Endothelial cell of umbilical vein (primary cell): Measurements from ENCODE around the gene TSBP1. TPM values are rescaled to one million over a fixed set of nuclear protein-coding genes. Genes with fewer than 3 reads are reported as not detected.

ENCODE experiments used
- BruUV-seq: library from RNA; stranded (reverse); fragments of 400-500 nt; replicated peaks from 2 replicates; lab custom pipeline; 2021; lab: Mats Ljungman, UMichigan
- CTCF ChIA-PET: fragments of 300-600, 350-600 bp; sonication (Branson Sonifier 250); formaldehyde crosslinking; loops from one replicate; lab custom pipeline; 2021; ENCODE audit warnings: antibody characterized with exemption, inconsistent platforms; lab: Charles Lee
- POLR2A ChIA-PET: fragments of 300-600, 350-600 bp; sonication (Branson Sonifier 250); formaldehyde crosslinking; loops from one replicate; lab custom pipeline; 2021; ENCODE audit warnings: antibody characterized with exemption, inconsistent platforms; lab: Charles Lee
- DNase-seq: peaks from one replicate; pipeline ENCODE4 v3.0.0-alpha.2; 2011; ENCODE audit warnings: low read depth, low spot score
- FAIRE-seq: peaks from 2 replicates; lab custom pipeline; 2011; peaks lifted over from hg19 to GRCh38; lab: Jason Lieb, UNC
- H2AFZ ChIP-seq: 2 replicates; pipeline ENCODE4 v1.6.0; 2012; ENCODE audit warnings: low read depth, low read length, control low read depth, inconsistent platforms
- H3K27ac ChIP-seq: 2 replicates; pipeline ENCODE4 v1.5.1; 2011; ENCODE audit warnings: low read depth, mild to moderate bottlenecking, control low read depth, low read length, moderate library complexity; ENCODE audit not compliant: insufficient read depth
- H3K27me3 ChIP-seq, 2 experiments: 2 replicates each; pipeline versions ENCODE4 v1.6.0 to v1.6.1; 2011; ENCODE audit warnings: low read length in 2 of 2, mixed read lengths in 1 of 2; ENCODE audit not compliant: control insufficient read depth in 2 of 2, insufficient read depth in 2 of 2
- H3K36me3 ChIP-seq, 2 experiments: 2 replicates in 1 of 2; 3 replicates in 1 of 2; pipeline ENCODE4 v1.5.1; 2011; ENCODE audit warnings: low read length in 2 of 2, mild to moderate bottlenecking in 1 of 2, moderate library complexity in 1 of 2; ENCODE audit not compliant: control insufficient read depth in 2 of 2, insufficient read depth in 2 of 2; ENCODE audit errors: extremely low read depth in 1 of 2
- H3K4me1 ChIP-seq: 3 replicates; pipeline ENCODE4 v1.5.1; 2011; ENCODE audit warnings: mild to moderate bottlenecking, low read length; ENCODE audit not compliant: control insufficient read depth, insufficient read depth; ENCODE audit errors: extremely low read depth
- H3K4me2 ChIP-seq: 2 replicates; pipeline ENCODE4 v1.6.1; 2011; ENCODE audit warnings: low read length, control low read depth, mixed read lengths; ENCODE audit not compliant: insufficient read depth
- H3K4me3 ChIP-seq, 3 experiments: fragments of 200-600 bp in 1 of 3; sonication (generic), shearing (Covaris generic) in 1 of 3; replicated peaks in 1 of 3; 2 replicates each; pipeline ENCODE4 v1.5.1; 2011 to 2016; ENCODE audit warnings: control low read depth in 3 of 3, low read length in 3 of 3, mild to moderate bottlenecking in 2 of 3, inconsistent platforms in 1 of 3, low read depth in 1 of 3, moderate library complexity in 1 of 3; ENCODE audit not compliant: insufficient read depth in 1 of 3
- H3K79me2 ChIP-seq: 2 replicates; pipeline ENCODE4 v1.6.0; 2012; ENCODE audit warnings: low read length, inconsistent platforms; ENCODE audit not compliant: control insufficient read depth, insufficient read depth
- H3K9ac ChIP-seq: replicated peaks from 2 replicates; pipeline ENCODE3; 2011; ENCODE audit warnings: low read length, control low read depth; ENCODE audit not compliant: insufficient read depth; ENCODE audit errors: extremely low read depth
- H3K9me1 ChIP-seq: replicated peaks from 3 replicates; pipeline ENCODE4 v1.6.0; 2011; ENCODE audit warnings: mild to moderate bottlenecking, low read length; ENCODE audit not compliant: control insufficient read depth, insufficient read depth; ENCODE audit errors: extremely low read depth
- H3K9me3 ChIP-seq: replicated peaks from 2 replicates; pipeline ENCODE4 v1.5.1; 2012; ENCODE audit warnings: low read length, inconsistent platforms; ENCODE audit not compliant: control insufficient read depth, insufficient read depth
- H4K20me1 ChIP-seq: replicated peaks from 2 replicates; pipeline ENCODE3; 2011; ENCODE audit warnings: mild to moderate bottlenecking, low read length; ENCODE audit not compliant: control insufficient read depth, insufficient read depth; ENCODE audit errors: extremely low read depth
- CTCF ChIP-seq, 2 donors: IDR thresholded peaks; 1 replicate in 1 of 2; 2 replicates in 1 of 2; pipeline ENCODE4 v1.5.1; 2011; ENCODE audit warnings: low read length in 2 of 2, mild to moderate bottlenecking in 2 of 2, moderate library complexity in 2 of 2, control low read depth in 1 of 2, inconsistent platforms in 1 of 2, low read depth in 1 of 2; ENCODE audit not compliant: insufficient read depth in 1 of 2; ENCODE audit errors: extremely low read depth in 1 of 2
- EZH2 ChIP-seq: IDR thresholded peaks from 2 replicates; pipeline ENCODE4 v1.6.1; 2012; ENCODE audit warnings: borderline replicate concordance, low read depth, mild to moderate bottlenecking, moderate library complexity, low read length, inconsistent platforms; ENCODE audit not compliant: severe bottlenecking
- FOS ChIP-seq: IDR thresholded peaks from 2 replicates; pipeline ENCODE4 v1.6.1; 2011; ENCODE audit warnings: mild to moderate bottlenecking, low read length, moderate library complexity, borderline replicate concordance; ENCODE audit not compliant: insufficient read depth
- GATA2 ChIP-seq: IDR thresholded peaks from 2 replicates; pipeline ENCODE4 v1.7.0; 2011; ENCODE audit warnings: low read depth, mild to moderate bottlenecking, moderate library complexity, mixed read lengths, low read length; ENCODE audit not compliant: insufficient read length, insufficient read depth
- JUN ChIP-seq: IDR thresholded peaks from 2 replicates; pipeline ENCODE4 v1.6.1; 2011; ENCODE audit warnings: borderline replicate concordance, low read depth; ENCODE audit not compliant: insufficient read length, insufficient read depth
- MYC ChIP-seq: IDR thresholded peaks from one replicate; pipeline ENCODE4 v1.6.1; 2011; ENCODE audit warnings: mild to moderate bottlenecking, low read depth, low read length
- POLR2A ChIP-seq: IDR thresholded peaks from 2 replicates; pipeline ENCODE4 v1.6.1; 2012; ENCODE audit warnings: low read depth, mild to moderate bottlenecking, control low read depth, low read length
- POLR2AphosphoS5 ChIP-seq: IDR thresholded peaks from 2 replicates; pipeline ENCODE4 v1.6.1; 2012; ENCODE audit warnings: low read depth, mild to moderate bottlenecking, control low read depth, low read length, moderate library complexity; ENCODE audit not compliant: insufficient read depth
- dilution Hi-C: fragments of 300-500 bp; cut with MboI; formaldehyde crosslinking; loops from one replicate; pipeline ENCODE4 v1.15.0; 2019; ENCODE audit warnings: low sequenced_read_pairs; ENCODE audit not compliant: extremely low pct_ligation_motif_present
- intact Hi-C: fragments of 100-400 bp; cut with micrococcal nuclease; formaldehyde crosslinking; loops from one replicate; pipeline ENCODE4 v1.10.0; 2022
- polyA plus RNA-seq, 4 experiments: library from polyadenylated mRNA; depleted of rRNA in 3 of 4; stranded (reverse) in 3 of 4; unstranded in 1 of 4; fragments of >200 nt; gene quantifications; 2 replicates each; pipeline versions ENCODE4 v1.2.1 to v1.2.3, GENCODE V29; 2011 to 2012; ENCODE audit warnings: missing spikeins in 1 of 4
- total RNA-seq: library from RNA; stranded (reverse); gene quantifications from 2 replicates; pipeline ENCODE4 v1.2.3, GENCODE V29; 2021
- TF ChIP-seq, protein P1 (sequence below): IDR thresholded peaks from 2 replicates; pipeline ENCODE4 v1.6.1; 2011; ENCODE audit not compliant: insufficient read depth, insufficient read length

TSBP1 gene
- total and polyA plus RNA-seq, 2 donors (not counting 3 experiments of a cell fraction or from before 2014, with no cell fraction given) = not detected

DNA sequence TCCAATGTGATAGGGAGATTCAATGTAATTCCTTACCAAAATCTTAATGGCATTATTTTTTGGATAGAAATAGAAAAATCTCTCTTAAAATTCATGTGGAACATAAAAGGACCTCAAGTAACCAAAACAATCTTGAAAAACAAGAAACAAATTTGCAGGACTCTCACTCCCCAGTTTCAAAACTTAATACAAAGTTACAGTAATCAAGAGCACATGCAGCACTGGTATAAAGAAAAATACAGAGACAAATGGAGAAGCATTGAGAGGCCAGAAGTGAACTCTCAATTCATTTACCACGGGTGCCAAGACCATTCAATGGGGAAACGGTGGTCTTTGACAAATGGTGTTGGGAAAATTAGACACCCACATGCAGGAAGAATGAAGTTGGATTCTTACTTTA, 7.8 kb upstream of the TSBP1 start:
- dilution Hi-C loops = no loop called here
- Histone ChIP-seq H3K9me3 (no peaks in the 10 kb centered on the region), H3K79me2 (no peaks in the 10 kb centered on the region), H3K9me1 (no peaks in the 10 kb centered on the region), H3K9ac (no peak overlapping the region), H3K4me3 (no peak overlapping the region), H3K27me3 (no peaks in the 10 kb centered on the region), H3K4me2 (no peak overlapping the region), H2AFZ (no peak overlapping the region), H4K20me1 (no peaks in the 10 kb centered on the region), H3K4me1 (no peaks in the 10 kb centered on the region), H3K27ac (no peak overlapping the region), H3K36me3 (no peaks in the 10 kb centered on the region)
- TF ChIP-seq POLR2AphosphoS5 (no peak), GATA2 (no peak)
- TF ChIP-seq, protein P1, sequence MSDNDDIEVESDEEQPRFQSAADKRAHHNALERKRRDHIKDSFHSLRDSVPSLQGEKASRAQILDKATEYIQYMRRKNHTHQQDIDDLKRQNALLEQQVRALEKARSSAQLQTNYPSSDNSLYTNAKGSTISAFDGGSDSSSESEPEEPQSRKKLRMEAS = no peak
- intact Hi-C loops = no loop called here
- no TSS peak for BruUV-seq
- ChIA-PET CTCF (no interaction called here), POLR2A (no interaction called here)
- FAIRE-seq (no peak), DNase-seq (no peak)

GRCh38 chr6:32375739-32376529, 4.2 kb upstream of the TSBP1 start:
- Histone ChIP-seq H4K20me1 (no peaks in the 10 kb centered on the region), H3K9ac (no peak overlapping the region), H3K4me2 (no peak overlapping the region), H3K4me3 (no peak overlapping the region), H3K4me1 (peaks cover 9% of the 10 kb centered on the region), H3K9me3 (no peaks in the 10 kb centered on the region), H3K27me3 (no peaks in the 10 kb centered on the region), H3K79me2 (no peaks in the 10 kb centered on the region), H3K36me3 (no peaks in the 10 kb centered on the region), H3K9me1 (no peaks in the 10 kb centered on the region), H2AFZ (no peak overlapping the region), H3K27ac (no peak overlapping the region)
- no peak for FAIRE-seq
- ChIA-PET CTCF (no interaction called here), POLR2A (no interaction called here)
- intact Hi-C loops (no loop called here), dilution Hi-C loops (no loop called here)
- no TSS peak for BruUV-seq
- TF ChIP-seq, protein P1 = no peak
- TF ChIP-seq FOS = no peak
- no peak for TF ChIP-seq MYC
- no peak for TF ChIP-seq GATA2
- TF ChIP-seq JUN = no peak
- no peak for TF ChIP-seq EZH2
- TF ChIP-seq POLR2AphosphoS5 = no peak
- TF ChIP-seq CTCF (IDR thresholded peaks at IDR 0.05; ENCODE audit: extremely low read depth in 1 of 2, insufficient read depth in 1 of 2, low read depth in 1 of 2, low read length in 2 of 2) = no peak
- TF ChIP-seq POLR2A = no peak
- DNase-seq = no peak
